Endometrial microvascular endothelial cells (primary cell): Measurements from ENCODE around the gene SNRNP70. TPM values are rescaled to one million over a fixed set of nuclear protein-coding genes. Genes with fewer than 3 reads are reported as not detected.

Source experiments
- in situ Hi-C: cut with HindIII; loops from 2 replicates; pipeline ENCODE4 v1.10.0; 2017; ENCODE audit warnings: low sequenced_read_pairs, low pct_unique_long_range_greater_than_20kb; ENCODE audit errors: inconsistent ontology term
- total RNA-seq: library from RNA; depleted of rRNA; stranded (reverse); fragments of >200 nt; gene quantifications from one replicate; pipeline ENCODE4 v1.2.3, GENCODE V29; 2015; ENCODE audit errors: inconsistent ontology term

SNRNP70 gene
- total RNA-seq, 1 donor from 2014 or later: 260 TPM

GRCh38 chr19:49133621-49134454 lies 48.6 kb downstream of the SNRNP70 start:
- in situ Hi-C loops: no loop called here

DNA sequence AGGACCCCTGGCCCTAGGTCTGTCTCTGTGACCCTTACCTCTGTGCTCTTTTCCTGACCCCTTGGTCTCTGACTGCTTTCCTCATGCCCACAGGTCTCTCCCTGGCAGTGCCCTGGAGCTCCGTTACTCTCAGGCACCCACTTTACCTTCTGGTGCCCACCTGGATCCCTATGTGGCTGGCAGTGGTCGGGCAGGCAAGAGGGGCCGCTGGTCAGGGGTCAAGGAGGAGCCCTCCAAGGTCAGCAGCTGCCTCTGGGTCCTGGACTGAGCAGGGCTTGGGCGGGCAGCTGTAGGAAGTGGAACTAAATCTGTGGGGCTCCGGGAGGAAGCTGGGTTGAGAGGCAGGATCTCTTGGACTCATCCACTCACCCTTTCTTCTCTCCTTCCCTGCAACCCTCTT lies 50.4 kb downstream of the SNRNP70 start:
- in situ Hi-C loops: no loop called here

GRCh38 chr19:49136771-49137171 lies 51.5 kb downstream of the SNRNP70 start:
- in situ Hi-C loops: no loop called here

- in situ Hi-C loops: loop anchor here (10.0 kb wide), 1 partner anchor 54 kb away; no protein-coding TSS in a partner anchor
Observed at GRCh38 chr19:49140951-49141350, 55.7 kb downstream of the SNRNP70 start.

- in situ Hi-C loops: loop anchor here (10.0 kb wide), 1 partner anchor 53 kb away; no protein-coding TSS in a partner anchor
Observed at GRCh38 chr19:49141352-49141751, 56.1 kb downstream of the SNRNP70 start.

DNA sequence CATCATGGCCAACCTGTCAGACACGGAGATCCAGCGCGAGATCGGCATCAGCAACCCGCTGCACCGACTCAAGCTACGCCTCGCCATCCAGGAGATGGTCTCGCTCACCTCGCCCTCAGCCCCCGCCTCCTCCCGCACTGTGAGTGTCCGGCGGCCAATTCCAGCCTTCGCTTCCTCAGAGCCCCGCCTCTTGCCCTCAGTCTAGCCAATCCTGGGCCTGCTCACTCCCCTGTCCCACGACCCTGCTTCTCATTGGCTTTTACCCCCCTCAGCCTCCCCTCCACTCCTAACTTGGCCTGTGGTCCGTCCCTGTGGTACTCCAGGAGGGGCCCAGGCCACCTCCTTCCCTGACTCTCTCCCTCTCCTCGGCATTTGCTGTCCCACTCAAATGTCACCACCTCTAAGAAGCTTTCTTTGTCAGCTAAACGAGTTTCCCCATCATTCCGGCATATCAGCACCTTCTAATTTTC lies 57.6 kb downstream of the SNRNP70 start:
- in situ Hi-C loops: loop anchor here (10.0 kb wide), 1 partner anchor 52 kb away; no protein-coding TSS in a partner anchor

- in situ Hi-C loops: loop anchor here (10.0 kb wide), 1 partner anchor 49 kb away; no protein-coding TSS in a partner anchor
Observed at GRCh38 chr19:49145573-49146407, 60.5 kb downstream of the SNRNP70 start.

- in situ Hi-C loops: loop anchor here (10.0 kb wide), 1 partner anchor 48 kb away; no protein-coding TSS in a partner anchor
Observed at GRCh38 chr19:49146408-49146770, 61.1 kb downstream of the SNRNP70 start.

DNA sequence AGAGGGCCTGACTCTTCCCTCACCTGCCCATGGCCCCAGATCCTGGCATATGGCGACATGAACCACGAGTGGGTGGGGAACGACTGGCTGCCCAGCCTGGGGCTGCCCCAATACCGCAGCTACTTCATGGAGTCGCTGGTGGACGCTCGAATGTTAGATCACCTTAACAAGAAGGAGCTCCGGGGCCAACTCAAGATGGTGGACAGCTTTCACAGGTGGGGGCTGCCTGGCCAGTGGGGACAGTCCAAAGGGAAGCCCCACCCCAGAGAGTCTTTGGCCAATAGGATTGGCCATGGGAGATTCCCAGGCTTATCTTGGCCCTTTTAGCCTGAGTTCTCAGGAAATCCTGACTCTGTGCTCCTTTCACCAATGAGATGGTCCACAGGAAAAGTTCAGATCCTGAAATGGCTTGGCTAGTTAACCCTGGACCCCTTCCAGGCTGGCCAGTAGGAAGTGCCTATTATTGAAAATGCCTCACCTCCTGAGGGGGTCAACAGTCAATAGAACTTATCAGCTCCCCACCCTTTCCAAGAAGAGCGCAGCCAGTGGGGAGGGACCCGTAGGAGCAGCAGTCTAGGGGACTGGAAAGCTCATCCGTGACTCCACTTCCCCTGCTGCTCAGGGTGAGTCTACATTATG lies 62.9 kb downstream of the SNRNP70 start:
- in situ Hi-C loops: loop anchor here (10.0 kb wide), 1 partner anchor 47 kb away; no protein-coding TSS in a partner anchor

- in situ Hi-C loops: loop anchor here (10.0 kb wide), 1 partner anchor 46 kb away; no protein-coding TSS in a partner anchor
Observed at GRCh38 chr19:49148784-49149651, 63.8 kb downstream of the SNRNP70 start.

GRCh38 chr19:49149652-49150105 lies 64.4 kb downstream of the SNRNP70 start:
- in situ Hi-C loops: loop anchor here (10.0 kb wide), 1 partner anchor 45 kb away; no protein-coding TSS in a partner anchor

DNA sequence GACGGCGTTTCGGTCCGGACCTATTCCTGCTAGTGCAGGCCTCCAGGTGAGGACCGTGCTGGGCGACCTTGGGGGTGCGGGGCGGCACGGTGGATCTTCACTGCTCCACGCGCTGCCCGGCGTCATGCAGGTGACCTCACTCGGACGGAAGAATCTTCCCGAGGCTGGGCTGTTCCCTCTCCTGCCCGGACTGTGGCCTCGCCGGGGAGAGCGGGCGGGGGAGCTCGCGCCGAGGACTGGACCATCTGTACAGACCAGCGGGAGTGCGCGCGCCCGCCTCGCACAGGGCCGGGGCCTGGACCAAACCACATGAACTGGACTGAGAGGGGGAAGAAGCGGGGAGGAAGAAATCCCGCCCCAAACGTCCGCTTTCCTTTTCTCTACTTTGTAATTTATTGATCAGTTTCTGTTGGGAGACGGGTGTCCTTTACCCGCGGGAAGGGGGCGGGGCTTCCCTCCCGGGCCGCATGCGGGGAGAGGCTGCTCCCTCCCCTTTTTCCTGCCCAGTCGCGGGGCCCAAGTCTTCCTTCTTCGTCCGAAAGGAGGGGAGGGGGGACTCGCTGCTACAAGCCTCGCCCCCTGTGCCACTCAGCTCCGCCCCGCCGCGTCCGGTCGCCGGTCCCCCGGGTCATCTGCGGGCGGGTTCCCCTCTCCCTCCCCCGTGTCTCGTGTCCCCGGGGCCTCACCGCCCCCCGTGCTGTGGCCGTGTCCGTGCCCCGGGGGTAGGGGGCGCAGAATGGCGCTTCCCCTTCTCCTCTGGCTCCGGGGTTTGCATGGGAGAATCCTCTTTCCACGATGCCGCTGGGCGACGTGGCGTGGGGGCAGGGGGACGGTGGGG lies 65.1 kb downstream of the SNRNP70 start:
- in situ Hi-C loops: no loop called here

DNA sequence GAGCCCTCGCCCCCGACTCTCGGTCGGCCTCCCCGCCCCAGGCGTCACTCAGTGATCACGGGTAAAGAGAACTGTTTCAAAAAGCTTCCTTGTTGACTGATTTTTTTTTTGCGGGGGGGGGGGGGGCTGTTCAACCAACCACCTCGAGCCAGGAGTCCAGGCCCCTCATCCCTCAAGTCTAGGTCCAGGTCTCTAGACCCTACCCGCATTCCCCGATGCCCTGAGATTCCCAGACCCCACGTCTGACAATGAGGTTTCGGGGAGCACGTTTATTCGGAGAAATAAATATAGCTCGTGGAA lies 65.6 kb downstream of the SNRNP70 start:
- in situ Hi-C loops: no loop called here

DNA sequence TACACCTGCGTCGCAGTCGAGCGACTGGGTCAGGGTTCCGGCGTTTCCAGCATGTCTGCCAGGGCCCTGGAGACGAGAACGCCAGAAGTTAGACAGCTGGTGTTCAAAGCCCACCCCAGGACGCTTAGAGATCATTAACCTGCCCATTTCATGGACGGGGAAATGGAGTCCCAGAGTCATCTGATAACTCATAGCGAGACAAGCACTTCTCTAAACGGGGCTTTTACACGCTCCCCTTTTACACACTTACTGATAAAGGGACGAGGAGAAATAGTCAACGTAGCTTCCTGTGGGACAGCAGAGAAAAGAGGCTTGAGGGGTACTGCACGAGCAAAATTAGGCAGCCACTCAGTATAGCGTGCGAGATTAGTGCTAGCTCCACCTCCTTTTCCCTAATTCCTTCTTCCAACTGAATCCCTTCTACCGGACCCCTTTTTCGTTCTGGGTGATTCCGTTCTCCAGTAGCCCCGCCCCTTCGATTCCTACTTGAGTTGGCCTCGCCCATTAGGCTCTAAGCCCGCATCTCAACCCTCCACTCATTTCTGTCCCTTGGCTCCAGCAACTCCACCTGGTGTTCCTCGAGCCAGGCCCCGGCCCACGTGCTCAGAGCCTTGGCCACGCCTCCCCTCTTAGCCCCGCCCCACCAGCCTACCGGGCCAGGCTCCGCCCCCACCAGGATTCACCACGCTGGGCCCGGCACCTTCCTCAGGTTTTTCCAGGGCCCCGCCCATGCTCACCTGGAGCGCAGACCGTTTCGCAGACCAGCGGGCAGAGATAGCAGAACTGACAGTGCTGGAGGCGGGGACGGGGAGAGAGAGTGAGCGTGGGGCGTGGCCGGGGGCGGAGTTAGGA lies 66.2 kb downstream of the SNRNP70 start:
- in situ Hi-C loops: no loop called here

DNA sequence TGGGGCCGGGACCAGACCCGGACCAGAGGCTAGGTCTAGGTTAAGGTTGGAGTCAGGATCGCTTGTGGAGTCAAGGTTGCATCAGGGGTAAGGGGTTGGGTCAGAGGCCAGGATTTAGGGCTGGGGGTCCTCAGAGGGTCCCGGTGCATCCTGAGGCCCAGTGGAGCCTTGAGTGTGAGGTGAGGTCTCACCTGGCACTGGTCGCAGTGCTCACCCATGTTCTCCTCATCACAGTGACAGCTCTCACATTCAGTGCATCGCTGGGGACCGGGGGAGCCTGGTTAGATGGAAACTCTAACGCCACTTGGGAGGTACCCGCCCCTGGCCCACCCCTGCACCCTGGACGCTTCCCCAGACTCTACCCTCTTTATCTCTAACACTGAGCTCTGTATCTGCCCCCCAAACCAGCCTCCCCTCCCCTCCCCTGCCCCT lies 66.9 kb downstream of the SNRNP70 start:
- in situ Hi-C loops: no loop called here

GRCh38 chr19:49153167-49153809 lies 68.0 kb downstream of the SNRNP70 start:
- in situ Hi-C loops: no loop called here
